8988T (cell line): ENCODE results near the gene WASF1.
"Not testable (repeated sequence)": the region's sequence is repeated elsewhere in the genome, so short reads cannot be mapped to it uniquely, and the experiment has no call there.

Source experiments
- DNase-seq: peaks from one replicate; pipeline ENCODE4 v3.0.0; 2011

Gene WASF1

GRCh38 chr6:110173506-110174132, 5.9 kb downstream of the WASF1 start:
- no peak for DNase-seq

DNA sequence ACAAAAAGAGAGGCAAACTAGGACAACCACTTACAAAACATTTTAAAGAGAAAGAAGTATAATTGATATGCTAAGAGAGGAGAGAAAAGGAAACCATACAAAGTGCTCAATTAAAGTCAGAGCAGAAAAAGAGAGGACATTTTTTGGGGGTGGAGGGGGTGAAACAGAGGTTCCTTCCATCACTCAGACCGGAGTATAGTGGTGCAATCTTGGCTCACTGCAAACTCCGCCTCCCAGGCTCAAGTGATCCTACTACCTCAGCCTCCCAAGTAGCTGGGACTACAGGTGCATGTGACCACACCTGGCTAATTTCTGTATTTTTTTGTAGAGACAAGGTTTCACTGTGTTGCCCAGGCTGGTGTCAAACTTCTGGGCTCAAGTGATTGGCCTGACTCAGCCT, 9.4 kb downstream of the WASF1 start:
- no peak for DNase-seq

DNA sequence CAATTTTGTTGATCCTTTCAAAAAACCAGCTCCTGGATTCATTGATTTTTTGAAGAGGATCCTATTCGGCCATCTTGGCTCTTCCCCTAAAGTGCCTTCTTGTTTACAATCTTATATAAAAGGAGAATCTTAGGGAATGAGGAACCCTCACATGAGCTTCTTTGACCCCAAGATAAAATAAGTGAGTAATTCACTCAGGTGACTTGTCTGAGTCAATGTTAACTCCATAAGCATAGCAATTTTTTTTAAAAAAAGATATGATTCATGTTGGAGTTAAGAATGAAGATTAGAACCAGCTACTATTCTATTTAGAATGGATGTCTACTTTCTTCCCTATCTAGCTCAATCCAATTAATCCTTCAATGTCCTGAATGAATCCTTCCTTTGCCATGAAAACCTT, 21.0 kb downstream of the WASF1 start:
- no peak for DNase-seq

- no peak for DNase-seq
Observed at GRCh38 chr6:110147870-110148269, 31.6 kb downstream of the WASF1 start.

DNA sequence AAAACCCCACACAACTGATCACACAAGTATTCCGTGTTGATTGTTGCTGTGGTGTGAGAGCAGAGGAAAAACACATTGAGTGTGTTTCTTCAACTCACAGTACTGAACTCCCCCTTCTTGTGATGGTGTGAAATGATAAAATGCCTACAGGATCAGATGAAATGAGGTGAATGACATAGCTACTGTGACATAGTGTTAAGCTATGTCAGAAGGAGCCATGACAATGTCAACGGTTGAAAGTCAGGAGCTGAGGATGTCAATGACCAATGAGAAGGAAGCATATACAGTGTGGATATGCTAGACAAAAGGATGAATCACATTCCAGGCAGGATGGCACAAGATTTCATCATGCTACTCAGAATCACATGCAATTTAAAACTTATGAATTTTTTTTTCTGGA, 38.8 kb downstream of the WASF1 start:
- no peak for DNase-seq

GRCh38 chr6:110139052-110139451, 40.4 kb downstream of the WASF1 start:
- DNase-seq: no peak

DNA sequence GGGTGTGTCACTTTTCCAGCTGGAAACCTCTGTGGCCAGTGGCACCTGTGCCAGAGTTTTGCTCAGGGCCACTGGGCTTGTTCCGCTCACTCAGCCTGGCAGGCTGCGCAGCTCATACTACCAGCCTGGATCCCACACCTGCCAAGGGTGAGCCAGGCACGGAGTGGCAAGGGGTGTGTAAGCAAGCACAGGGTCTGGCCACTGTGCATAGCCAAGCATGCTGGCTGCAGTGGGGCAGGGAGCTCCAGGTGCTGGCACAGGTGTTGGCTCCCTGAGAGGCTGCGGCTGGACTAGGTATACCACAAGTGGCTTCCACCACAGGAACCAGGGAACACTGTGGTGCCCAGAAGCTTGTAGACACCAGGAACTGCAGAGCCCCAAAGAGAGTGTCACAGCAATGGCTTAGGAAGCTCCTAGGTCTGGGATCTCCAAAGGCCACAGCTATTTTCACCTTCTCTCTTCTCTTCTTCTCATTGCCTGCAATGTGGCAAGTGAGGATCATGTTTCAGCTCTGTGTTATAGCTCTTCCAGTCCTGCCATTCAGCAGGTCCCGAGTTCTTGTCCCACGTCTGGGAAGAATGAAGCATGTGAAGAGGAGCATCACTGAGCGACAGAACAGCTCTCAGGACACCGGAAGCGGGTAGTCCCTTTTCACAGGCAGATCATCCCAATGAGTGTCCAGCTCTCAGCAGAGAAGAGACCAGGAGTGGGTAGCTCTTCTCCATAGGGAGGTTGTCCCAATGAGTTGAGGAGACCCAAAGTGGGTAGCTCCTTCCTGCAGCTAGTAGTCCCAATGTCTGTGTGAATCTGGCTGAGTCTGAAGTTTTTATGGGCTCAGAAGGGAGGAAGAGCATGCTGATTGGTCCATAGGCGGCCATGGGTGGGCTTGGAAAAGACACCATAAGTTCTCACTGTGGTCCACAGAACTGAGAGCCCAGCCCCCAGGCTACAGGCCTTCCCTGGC, 41.3 kb downstream of the WASF1 start:
- no peak for DNase-seq

GRCh38 chr6:110130362-110130761, 49.1 kb downstream of the WASF1 start:
- DNase-seq: no peak

- no peak for DNase-seq
Observed at GRCh38 chr6:110128418-110128817, 51.1 kb downstream of the WASF1 start.

DNA sequence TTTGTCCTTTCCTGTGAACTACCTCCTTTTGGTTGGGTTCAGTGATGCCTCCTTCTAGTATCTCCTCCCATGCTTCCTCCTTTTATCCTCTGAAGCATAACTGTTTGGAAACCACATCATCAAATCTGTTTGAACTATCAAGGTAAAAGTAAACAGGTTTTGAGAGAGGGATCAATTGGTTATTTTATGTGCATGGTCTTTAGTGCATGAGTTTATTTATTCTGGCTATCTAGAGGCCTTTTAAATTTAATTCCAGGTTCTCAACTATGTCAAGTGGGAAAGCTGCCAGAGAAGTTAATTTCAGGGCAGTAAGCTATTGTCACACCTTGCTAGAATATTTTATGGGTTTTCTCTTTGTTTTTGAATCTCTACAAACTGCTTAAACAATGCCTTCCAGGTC, 54.1 kb downstream of the WASF1 start:
- DNase-seq: no peak

DNA sequence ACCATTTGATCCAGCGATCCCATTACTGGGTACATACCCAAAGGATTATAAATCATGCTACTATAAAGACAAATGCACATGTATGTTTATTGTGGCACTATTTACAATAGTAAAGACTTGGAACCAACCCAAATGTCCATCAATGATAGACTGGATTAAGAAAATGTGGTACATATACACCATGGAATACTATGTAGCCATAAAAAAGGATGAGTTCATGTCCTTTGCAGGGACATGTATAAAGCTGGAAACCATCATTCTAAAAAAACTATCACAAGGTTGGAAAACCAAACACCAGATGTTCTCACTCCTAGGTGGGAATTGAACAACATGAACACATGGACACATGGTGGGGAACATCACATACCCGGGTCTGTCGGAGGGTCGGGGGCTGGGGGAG, 57.8 kb downstream of the WASF1 start:
- DNase-seq: not testable (repeated sequence)

- no peak for DNase-seq
Observed at GRCh38 chr6:110116258-110116657, 63.2 kb downstream of the WASF1 start.

DNA sequence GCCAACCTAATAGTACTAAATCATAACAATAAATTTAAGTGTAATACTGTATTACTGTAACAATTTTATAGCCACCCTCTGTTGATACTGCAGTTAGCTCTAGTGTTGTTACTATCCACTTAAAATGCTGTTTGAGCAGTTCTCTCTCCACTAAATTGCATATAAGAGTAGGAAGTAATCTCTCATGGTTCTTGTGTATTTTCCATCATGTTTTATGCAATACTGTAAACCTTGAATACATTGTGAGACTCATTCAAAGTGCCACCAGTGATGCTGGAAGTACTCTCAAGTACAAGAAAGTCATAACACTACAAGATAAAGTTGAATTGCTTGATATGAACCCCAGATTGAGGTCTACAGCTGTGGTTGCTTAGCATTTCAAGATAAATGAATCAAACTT, 65.5 kb downstream of the WASF1 start:
- no peak for DNase-seq

DNA sequence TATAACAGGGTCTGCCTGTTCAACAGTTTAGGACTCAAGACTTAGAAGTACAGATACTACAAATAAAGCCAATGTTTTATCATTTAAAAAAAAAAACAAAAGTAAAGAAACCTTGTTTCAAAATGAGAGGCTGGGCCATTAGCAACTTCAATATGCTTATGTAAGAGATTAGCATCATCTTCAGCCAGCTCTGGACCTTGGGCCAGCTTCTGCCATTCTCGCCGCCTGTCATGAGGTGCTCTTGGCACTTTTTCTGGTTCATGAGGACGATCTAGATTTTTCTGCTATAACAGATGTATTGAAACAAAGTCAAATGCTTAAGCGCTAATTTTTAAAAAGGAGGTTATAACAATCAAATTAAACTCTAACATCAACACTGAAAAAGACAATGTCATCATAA, 74.2 kb downstream of the WASF1 start:
- no peak for DNase-seq

- DNase-seq: no peak
Observed at GRCh38 chr6:110103260-110103659, 76.2 kb downstream of the WASF1 start.

- no peak for DNase-seq
Observed at GRCh38 chr6:110102411-110102810, 77.1 kb downstream of the WASF1 start.

DNA sequence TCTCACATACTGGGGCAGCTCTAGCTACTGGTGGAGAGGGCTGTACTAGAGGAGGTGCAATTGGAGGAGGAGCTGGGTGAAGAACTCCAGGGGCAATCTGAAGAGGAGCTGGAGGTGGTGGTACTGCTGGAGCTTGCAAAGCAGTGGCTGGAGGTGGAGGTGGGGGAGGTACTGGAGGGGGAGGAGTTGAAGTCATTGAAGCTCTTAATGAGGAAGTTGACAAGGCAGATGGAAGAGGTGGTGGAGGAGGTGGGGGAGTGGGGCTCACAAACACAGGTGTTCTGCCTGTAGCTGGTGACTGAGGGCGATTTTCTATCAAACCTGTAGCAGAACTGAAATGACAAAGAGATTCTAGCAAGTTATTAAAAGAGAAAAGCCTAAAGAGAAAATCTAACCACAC, 77.6 kb downstream of the WASF1 start:
- no peak for DNase-seq

- no peak for DNase-seq
Observed at GRCh38 chr6:110098511-110099116, 80.9 kb downstream of the WASF1 start.

DNA sequence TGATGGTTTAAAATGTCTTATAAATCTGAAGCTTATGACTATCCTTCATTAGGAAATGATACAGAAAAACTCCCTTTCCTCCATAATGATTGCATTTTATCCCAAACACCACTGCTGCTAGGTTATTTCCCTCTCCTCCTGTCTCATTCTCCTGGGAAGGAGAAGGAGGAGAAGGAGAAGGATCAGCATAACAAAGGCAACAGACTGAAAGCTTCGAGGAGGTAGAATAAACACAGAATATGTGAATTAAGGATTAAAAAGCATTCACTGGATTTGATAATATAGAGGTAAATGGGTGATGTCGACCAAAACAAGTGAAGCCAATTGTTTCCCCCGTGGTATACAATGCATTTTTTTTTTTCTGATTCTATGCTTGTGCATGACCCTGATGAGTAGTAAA, 82.0 kb downstream of the WASF1 start:
- DNase-seq: no peak

DNA sequence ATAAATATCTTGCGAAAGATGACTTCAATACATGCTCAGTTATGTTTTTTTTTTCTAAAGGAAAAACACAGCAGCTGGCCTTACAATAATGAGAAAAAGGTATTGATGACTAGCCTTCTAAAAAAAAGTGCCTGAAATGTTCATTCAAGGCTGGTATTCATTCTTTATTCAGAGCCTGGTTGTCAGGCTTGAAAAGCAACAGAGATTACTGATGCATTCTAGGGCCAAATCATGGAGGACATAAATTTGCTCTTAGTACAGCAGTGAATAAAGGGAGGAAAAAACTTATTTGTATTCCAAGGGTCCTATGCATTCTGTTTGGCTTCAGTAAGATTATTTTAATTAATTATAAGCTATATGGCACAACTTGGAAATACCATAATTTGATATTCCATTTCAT, 83.5 kb downstream of the WASF1 start:
- DNase-seq: no peak

- no peak for DNase-seq
Observed at GRCh38 chr6:110095101-110095500, 84.4 kb downstream of the WASF1 start.

- DNase-seq: no peak
Observed at GRCh38 chr6:110093981-110094380, 85.5 kb downstream of the WASF1 start.

GRCh38 chr6:110090876-110091275, 88.6 kb downstream of the WASF1 start:
- no peak for DNase-seq

DNA sequence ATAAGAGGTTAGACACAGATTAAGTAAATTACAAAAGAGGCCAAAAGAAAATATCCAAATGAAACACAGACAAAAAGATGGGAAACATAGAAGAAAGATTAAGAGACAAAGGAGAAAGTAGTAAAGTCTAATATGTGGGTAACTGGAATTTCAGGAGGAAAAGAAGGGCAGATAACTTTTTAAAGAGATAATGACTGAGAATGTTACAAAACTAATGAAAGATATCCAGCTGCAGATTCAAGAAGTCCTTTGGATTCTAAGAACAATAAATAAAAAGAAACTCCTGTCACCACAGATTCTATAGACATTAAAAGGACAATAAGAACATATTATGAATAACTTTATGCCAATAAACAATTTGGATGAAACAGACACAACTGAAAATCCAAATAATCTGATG, 90.1 kb downstream of the WASF1 start:
- no peak for DNase-seq
